GM19395 (cell line): Measurements from ENCODE around the gene SBF2.
"Not testable (repeated sequence)": the region's sequence is repeated elsewhere in the genome, so short reads cannot be mapped to it uniquely, and the experiment has no call there.

Experiments used
- ATAC-seq: cut with Tn5 transposase; IDR thresholded peaks from one replicate; pipeline ENCODE4 v1.9.1; 2021; ENCODE audit warnings: mild to moderate bottlenecking, moderate library complexity; ENCODE audit not compliant: unreplicated experiment

The SBF2 gene

GRCh38 chr11:9923280-9923679 lies 370.7 kb downstream of the SBF2 start:
- ATAC-seq = no peak

GRCh38 chr11:9922806-9923205 lies 371.2 kb downstream of the SBF2 start:
- no peak for ATAC-seq

GRCh38 chr11:9916480-9916879 lies 377.5 kb downstream of the SBF2 start:
- ATAC-seq = no peak

GRCh38 chr11:9914064-9914463 lies 380.0 kb downstream of the SBF2 start:
- no peak for ATAC-seq

- no peak for ATAC-seq
Observed at GRCh38 chr11:9905960-9906791, 387.8 kb downstream of the SBF2 start.

GRCh38 chr11:9905501-9905951 lies 388.5 kb downstream of the SBF2 start:
- ATAC-seq = no peak

GRCh38 chr11:9903579-9903978 lies 390.4 kb downstream of the SBF2 start:
- no peak for ATAC-seq

- no peak for ATAC-seq
Observed at GRCh38 chr11:9901943-9902342, 392.1 kb downstream of the SBF2 start.

GRCh38 chr11:9900253-9900652 lies 393.8 kb downstream of the SBF2 start:
- ATAC-seq = not testable (repeated sequence)

- no peak for ATAC-seq
Observed at GRCh38 chr11:9899676-9900075, 394.3 kb downstream of the SBF2 start.

- no peak for ATAC-seq
Observed at GRCh38 chr11:9896902-9897301, 397.1 kb downstream of the SBF2 start.

GRCh38 chr11:9895006-9895405 lies 399.0 kb downstream of the SBF2 start:
- no peak for ATAC-seq

- ATAC-seq = no peak
Observed at GRCh38 chr11:9893474-9893873, 400.5 kb downstream of the SBF2 start.

GRCh38 chr11:9888938-9889337 lies 405.1 kb downstream of the SBF2 start:
- no peak for ATAC-seq

- ATAC-seq = no peak
Observed at GRCh38 chr11:9887472-9887871, 406.5 kb downstream of the SBF2 start.

GRCh38 chr11:9886595-9886994 lies 407.4 kb downstream of the SBF2 start:
- ATAC-seq = no peak

GRCh38 chr11:9884601-9885000 lies 409.4 kb downstream of the SBF2 start:
- ATAC-seq = no peak

- ATAC-seq = no peak
Observed at GRCh38 chr11:9880657-9881056, 413.4 kb downstream of the SBF2 start.

GRCh38 chr11:9878936-9879335 lies 415.1 kb downstream of the SBF2 start:
- ATAC-seq = no peak

GRCh38 chr11:9876331-9876730 lies 417.7 kb downstream of the SBF2 start:
- ATAC-seq = no peak

- ATAC-seq = no peak
Observed at GRCh38 chr11:9875862-9876261, 418.2 kb downstream of the SBF2 start.

- no peak for ATAC-seq
Observed at GRCh38 chr11:9875399-9875798, 418.6 kb downstream of the SBF2 start.

- ATAC-seq = no peak
Observed at GRCh38 chr11:9874466-9874865, 419.6 kb downstream of the SBF2 start.
